ENCODE data around the gene PCMTD2.

PCMTD2 gene

DNA sequence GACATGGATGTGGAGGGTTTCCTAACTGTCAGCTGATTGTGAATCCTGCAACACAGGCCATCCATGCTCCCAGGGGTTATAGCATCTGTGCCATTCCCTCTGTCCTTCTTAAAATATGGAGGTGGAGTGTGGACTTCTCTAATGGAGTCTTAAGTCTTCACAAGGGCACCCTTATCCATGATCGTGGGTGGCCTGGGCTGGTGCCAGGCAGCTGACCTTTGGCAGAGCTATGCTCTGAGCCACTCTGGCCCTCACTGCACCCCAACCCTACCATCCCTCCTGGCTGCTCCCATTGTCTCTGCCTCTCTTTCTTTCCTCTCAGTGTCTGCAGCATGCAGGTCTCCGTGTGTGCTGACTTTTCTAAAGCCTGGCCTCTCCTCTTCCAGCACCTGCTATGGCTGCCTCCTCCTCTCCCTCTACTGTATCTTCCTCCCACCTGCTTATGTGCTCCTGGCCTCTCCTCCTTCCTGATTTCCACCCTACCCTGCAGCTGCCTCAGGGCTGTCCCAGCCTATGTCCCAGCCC lies 11.2 kb upstream of the PCMTD2 start:
- DNase-seq (ENCODE audit: low read depth), result no peak
- no peak overlapping the region for H3K4me3 ChIP-seq (ENCODE audit: low read depth, low read length)
- TF ChIP-seq CTCF (IDR thresholded peaks at IDR 0.05; ENCODE audit: low read depth, low read length, missing control alignments), result no peak

- H3K4me3 ChIP-seq (ENCODE audit: low read depth, low read length), result no peak overlapping the region
- DNase-seq (ENCODE audit: low read depth), result no peak
- TF ChIP-seq CTCF (IDR thresholded peaks at IDR 0.05; ENCODE audit: low read depth, low read length, missing control alignments), result no peak
Observed at GRCh38 chr20:64244870-64245603, 10.5 kb upstream of the PCMTD2 start.

DNA sequence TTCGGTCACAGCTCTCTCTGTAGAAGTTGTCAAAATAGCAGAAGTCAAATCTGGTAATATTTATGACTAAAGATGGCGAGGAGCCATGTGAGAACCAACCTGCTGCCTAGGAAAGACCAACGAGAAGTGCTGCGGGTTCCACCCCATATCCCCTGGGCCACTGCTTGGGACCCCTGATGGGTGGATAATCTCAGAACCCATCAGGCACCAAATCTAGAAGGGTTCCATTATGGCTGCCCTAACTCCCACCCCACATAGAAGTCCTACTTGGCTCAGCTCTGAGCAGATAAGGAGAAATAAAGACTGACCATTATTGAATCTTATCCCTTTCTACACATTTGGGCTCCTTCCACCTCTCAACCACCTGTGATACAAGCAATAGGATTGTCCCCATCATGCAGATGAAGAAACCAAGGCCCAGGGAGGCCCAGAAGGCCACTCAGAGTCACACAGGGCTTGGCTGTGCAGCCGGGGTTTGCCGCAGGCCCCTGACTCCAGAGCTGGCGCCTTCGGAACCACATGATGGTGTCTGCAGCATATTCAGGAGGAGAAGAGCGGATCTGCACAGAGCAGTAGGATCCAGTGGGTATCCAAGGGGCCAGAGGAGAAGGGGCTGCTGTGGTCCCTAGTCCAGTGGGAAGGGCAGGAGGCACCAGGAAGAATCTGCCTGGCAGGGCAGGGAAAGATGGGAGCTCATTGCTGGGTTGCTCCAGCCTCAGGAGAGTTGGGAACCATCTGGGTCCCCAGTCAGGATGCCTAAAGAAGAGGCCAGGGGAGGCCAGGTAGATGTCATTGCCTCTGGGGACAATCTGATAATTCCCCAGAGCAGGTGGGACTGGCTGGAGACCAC lies 9.6 kb upstream of the PCMTD2 start:
- TF ChIP-seq CTCF (IDR thresholded peaks at IDR 0.05; ENCODE audit: low read depth, low read length, missing control alignments), result no peak
- H3K4me3 ChIP-seq (ENCODE audit: low read depth, low read length), result no peak overlapping the region
- no peak for DNase-seq (ENCODE audit: low read depth)

GRCh38 chr20:64246616-64247306 lies 8.8 kb upstream of the PCMTD2 start:
- H3K4me3 ChIP-seq (ENCODE audit: low read depth, low read length), result no peak overlapping the region
- DNase-seq (ENCODE audit: low read depth), result no peak
- TF ChIP-seq CTCF (IDR thresholded peaks at IDR 0.05; ENCODE audit: low read depth, low read length, missing control alignments), result no peak

- no peak for DNase-seq (ENCODE audit: low read depth)
- no peak for TF ChIP-seq CTCF (IDR thresholded peaks at IDR 0.05; ENCODE audit: low read depth, low read length, missing control alignments)
Observed at GRCh38 chr20:64247307-64247618, 8.3 kb upstream of the PCMTD2 start.

GRCh38 chr20:64247970-64248841 lies 7.3 kb upstream of the PCMTD2 start:
- DNase-seq (ENCODE audit: low read depth), result no peak
- TF ChIP-seq CTCF (IDR thresholded peaks at IDR 0.05; ENCODE audit: low read depth, low read length, missing control alignments), result no peak
- no peak overlapping the region for H3K4me3 ChIP-seq (ENCODE audit: low read depth, low read length)

More at GRCh38 chr20:64247307-64247618, 8.3 kb upstream of the PCMTD2 start:
- H3K4me3 ChIP-seq (ENCODE audit: low read depth, low read length), result no peak overlapping the region

Measured in GM12864 (cell line).